Right lobe of liver (tissue), 6 donors: ENCODE data around the gene RBM15. TPM values are rescaled to one million over a fixed set of nuclear protein-coding genes. Genes with fewer than 3 reads are reported as not detected.

Source experiments
- ATAC-seq, 4 donors: fragments of 200-7000 bp; cut with Tn5 transposase; one replicate each; pipeline ENCODE4 v1.9.1; 2020; ENCODE audit warnings: mild to moderate bottlenecking in 4 of 4, moderate library complexity in 4 of 4
- DNase-seq, 3 donors: peaks; one replicate each; pipeline ENCODE4 v3.0.0-alpha.2; 2020
- H3K27ac ChIP-seq, 3 donors: fragments of 200-600 bp; one replicate each; pipeline ENCODE4 v1.8.0; 2022
- H3K27me3 ChIP-seq, 2 donors: fragments of 200-600 bp; one replicate each; pipeline ENCODE4 v1.8.0; 2022
- H3K36me3 ChIP-seq, 4 donors: fragments of 200-600 bp; sonication (generic) in 1 of 4; one replicate each; pipeline versions ENCODE4 v1.5.1 to v1.8.0; 2017 to 2022; ENCODE audit warnings: control low read depth in 1 of 4
- H3K4me1 ChIP-seq, 4 donors: fragments of 200-600 bp; sonication (generic) in 1 of 4; one replicate each; pipeline versions ENCODE4 v1.5.1 to v1.8.0; 2017 to 2022; ENCODE audit warnings: control low read depth in 1 of 4
- H3K4me3 ChIP-seq, 3 donors: fragments of 200-600 bp; one replicate each; pipeline ENCODE4 v1.8.0; 2022
- H3K9me3 ChIP-seq, 4 donors: fragments of 200-600 bp; sonication (generic) in 1 of 4; one replicate each; pipeline versions ENCODE4 v1.5.1 to v1.8.0; 2017 to 2022; ENCODE audit warnings: control low read depth in 1 of 4
- POLR2A ChIP-seq: fragments of 450-650 bp; IDR thresholded peaks from one replicate; pipeline ENCODE4 v1.6.1; 2017; ENCODE audit warnings: antibody characterized with exemption, mild to moderate bottlenecking
- WGBS: methylation state at CpG from one replicate; pipeline ENCODE4 v1.1.6; 2018; ENCODE audit warnings: low coverage, low lambda C conversion rate; ENCODE audit not compliant: insufficient coverage; ENCODE audit errors: missing lambda C conversion rate; 5-methylcytosine and 5-hydroxymethylcytosine counted together
- intact Hi-C, 2 donors: fragments of 100-400 bp; cut with DNase I; formaldehyde crosslinking; loops; one replicate each; pipeline versions ENCODE4 v1.11.2 to v1.14.1; 2022
- total RNA-seq, 6 experiments: library from RNA; depleted of rRNA in 2 of 6; stranded (reverse); fragments of >200 nt in 2 of 6; fragmentation: NEBNext Ultra II Directional in 3 of 6; extraction: Animal tissue kit (Norgen Biotek cat#: 25700) in 3 of 6; gene quantifications; one replicate each; pipeline versions ENCODE4 v1.1.0 to v1.2.4, GENCODE V29; 2016 to 2023
- TF ChIP-seq, protein P1 (sequence below), 4 donors: fragments of 200-600 bp in 3 of 4; fragments of 450-650 bp in 1 of 4; IDR thresholded peaks; one replicate each; pipeline versions ENCODE4 v1.5.1 to v1.8.0; 2016 to 2022; ENCODE audit warnings: antibody characterized with exemption in 4 of 4, mild to moderate bottlenecking in 2 of 4
- donor health status: DM: no; HTN: yes; CAD: no.
- donor health status: DM: no; HTN: no; CAD: no.
- donor health status: DM: no; HTN: no; CAD: no.
- donor health status: DM: no; HTN: yes; CAD: no.
- donor health status: DM: no; HTN: yes; CAD: no.

The RBM15 gene
- total RNA-seq, 6 experiments from 2014 or later = 8.9 to 15.1 (median 12.2) TPM

DNA sequence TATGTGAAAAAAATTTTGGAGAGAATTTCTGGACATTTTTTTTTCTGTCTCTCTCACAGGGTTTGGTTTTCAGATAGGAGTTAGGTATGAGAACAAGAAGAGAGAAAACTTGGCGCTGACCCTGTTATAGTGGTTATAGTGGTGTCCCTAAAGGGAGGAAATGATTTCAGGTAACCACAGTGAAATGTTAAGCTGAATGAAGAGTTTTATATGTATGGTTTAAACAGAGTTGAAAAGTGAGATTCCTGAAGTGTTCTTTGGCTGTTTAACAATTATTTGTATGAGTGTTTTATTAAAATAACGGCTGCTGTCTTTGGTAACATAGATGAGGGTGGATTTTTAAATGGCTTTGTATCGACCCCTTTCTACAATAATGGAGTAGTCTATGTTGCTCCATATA lies 6.3 kb downstream of the RBM15 start:
- Histone ChIP-seq H3K9me3 (no peaks in the 10 kb centered on the region), H3K36me3 (peaks cover 0 to 14% (median 3%) of the 10 kb centered on the region in 4 donors), H3K27me3 (no peaks in the 10 kb centered on the region), H3K4me1 (peaks cover 0 to 70% (median 18%) of the 10 kb centered on the region in 4 donors), H3K4me3 (no peak overlapping the region), H3K27ac (no peak overlapping the region)
- DNase-seq (no peak), ATAC-seq (no peak)
- 90% methylated on average over 3 of the region's 3 CpGs for WGBS
- intact Hi-C loops = loop anchor here in 1 of 2 donors (10.0 kb wide), 1 partner anchor 49 kb away; the partner anchor contains the start of gene SLC16A4
- TF ChIP-seq, protein P1, sequence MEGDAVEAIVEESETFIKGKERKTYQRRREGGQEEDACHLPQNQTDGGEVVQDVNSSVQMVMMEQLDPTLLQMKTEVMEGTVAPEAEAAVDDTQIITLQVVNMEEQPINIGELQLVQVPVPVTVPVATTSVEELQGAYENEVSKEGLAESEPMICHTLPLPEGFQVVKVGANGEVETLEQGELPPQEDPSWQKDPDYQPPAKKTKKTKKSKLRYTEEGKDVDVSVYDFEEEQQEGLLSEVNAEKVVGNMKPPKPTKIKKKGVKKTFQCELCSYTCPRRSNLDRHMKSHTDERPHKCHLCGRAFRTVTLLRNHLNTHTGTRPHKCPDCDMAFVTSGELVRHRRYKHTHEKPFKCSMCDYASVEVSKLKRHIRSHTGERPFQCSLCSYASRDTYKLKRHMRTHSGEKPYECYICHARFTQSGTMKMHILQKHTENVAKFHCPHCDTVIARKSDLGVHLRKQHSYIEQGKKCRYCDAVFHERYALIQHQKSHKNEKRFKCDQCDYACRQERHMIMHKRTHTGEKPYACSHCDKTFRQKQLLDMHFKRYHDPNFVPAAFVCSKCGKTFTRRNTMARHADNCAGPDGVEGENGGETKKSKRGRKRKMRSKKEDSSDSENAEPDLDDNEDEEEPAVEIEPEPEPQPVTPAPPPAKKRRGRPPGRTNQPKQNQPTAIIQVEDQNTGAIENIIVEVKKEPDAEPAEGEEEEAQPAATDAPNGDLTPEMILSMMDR (IDR thresholded peaks at IDR 0.05) = no peak
- no peak for TF ChIP-seq POLR2A

DNA sequence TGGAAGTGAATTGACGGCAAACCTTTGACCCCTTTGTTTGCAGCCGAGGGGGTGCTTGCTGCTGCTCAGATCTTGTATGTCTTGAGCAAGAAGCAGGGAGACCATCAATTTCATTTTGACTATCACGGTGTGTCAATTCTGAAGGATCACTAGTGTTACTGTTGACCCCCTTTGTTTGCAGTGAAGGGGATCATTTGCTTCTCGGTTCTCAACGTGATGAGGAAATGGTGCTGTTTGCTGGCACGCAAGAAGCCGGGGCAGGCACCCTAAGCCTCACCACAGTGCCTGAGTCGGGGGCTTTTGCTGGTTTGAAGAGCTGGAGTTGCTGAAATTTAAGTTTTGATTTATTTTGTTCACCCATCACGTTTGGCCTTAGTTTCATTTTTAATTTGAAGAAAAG lies 7.5 kb downstream of the RBM15 start:
- Histone ChIP-seq H3K4me3 (no peak overlapping the region), H3K27me3 (no peaks in the 10 kb centered on the region), H3K27ac (no peak overlapping the region), H3K4me1 (peaks cover 0 to 58% (median 18%) of the 10 kb centered on the region in 4 donors), H3K36me3 (peaks cover 0 to 8% (median 3%) of the 10 kb centered on the region in 4 donors), H3K9me3 (no peaks in the 10 kb centered on the region)
- TF ChIP-seq POLR2A = no peak
- TF ChIP-seq, protein P1 (IDR thresholded peaks at IDR 0.05) = no peak
- 59% methylated on average over 9 of the region's 9 CpGs for WGBS
- DNase-seq (no peak), ATAC-seq (no peak)
- intact Hi-C loops = loop anchor here in 1 of 2 donors (10.0 kb wide), 1 partner anchor 48 kb away; the partner anchor contains the start of gene SLC16A4

DNA sequence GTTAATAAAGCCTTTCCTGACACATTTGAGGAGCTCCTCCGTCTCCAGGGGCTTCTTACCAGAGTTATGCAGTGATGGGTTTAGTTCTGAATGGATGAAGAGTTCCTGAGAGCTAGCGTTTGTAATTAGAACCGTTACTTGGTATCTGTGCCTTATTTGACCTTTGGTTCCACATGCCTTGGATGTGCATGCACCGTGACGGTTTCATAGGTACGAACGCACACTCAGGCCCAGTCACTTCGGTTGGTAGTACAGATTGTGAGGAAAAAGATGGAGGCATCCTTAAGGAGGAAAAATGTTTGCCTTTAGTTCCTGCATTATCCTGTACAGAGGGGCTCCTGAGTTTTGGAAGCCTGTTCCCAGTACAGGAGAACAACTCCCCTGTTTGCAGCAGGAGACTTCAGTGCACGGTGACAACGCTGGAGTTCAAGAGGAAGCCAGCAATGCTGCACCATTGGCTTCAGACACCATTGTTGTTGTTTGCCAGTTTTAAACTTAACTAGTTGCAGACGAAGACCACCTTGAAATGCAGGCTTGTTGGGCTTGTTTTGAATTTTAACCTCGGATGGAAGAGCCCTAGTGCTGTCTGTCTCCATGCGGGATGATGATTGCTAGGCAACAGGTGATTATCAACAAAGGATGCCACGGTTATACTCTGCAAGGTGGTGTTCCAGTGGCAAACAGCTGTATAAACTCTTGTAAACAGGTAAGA lies 8.2 kb downstream of the RBM15 start:
- DNase-seq = no peak
- H3K36me3 ChIP-seq = peaks cover 0 to 5% (median 2%) of the 10 kb centered on the region in 4 donors
- H3K27me3 ChIP-seq = no peaks in the 10 kb centered on the region
- 72% methylated on average over 11 of the region's 14 CpGs for WGBS
- no peak for ATAC-seq
- intact Hi-C loops = loop anchor here in 1 of 2 donors (10.0 kb wide), 1 partner anchor 47 kb away; the partner anchor contains the start of gene SLC16A4
- H3K4me3 ChIP-seq = no peak overlapping the region
- H3K4me1 ChIP-seq = peaks cover 0 to 51% (median 15%) of the 10 kb centered on the region in 4 donors
- no peaks in the 10 kb centered on the region for H3K9me3 ChIP-seq
- H3K27ac ChIP-seq = no peak overlapping the region
- TF ChIP-seq, protein P1 (IDR thresholded peaks at IDR 0.05) = no peak
- no peak for TF ChIP-seq POLR2A

DNA sequence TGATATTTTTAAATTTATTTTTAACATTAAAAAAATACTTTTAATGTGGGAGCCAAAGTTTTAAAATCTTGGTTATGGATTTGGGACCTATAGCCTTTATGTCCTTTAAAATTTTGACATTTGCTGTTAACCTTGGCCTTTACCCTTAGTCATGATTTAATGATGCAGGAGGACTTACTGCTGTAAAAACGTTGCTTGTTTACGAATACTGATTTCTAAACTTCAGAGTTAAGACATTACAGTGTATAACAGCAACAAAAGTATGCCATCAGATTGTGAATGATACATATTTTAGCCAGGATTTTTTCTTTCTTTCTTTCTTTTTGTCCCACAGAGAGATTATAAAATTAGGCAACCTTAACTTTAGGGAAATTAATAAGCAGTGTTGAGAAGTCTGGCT lies 8.9 kb downstream of the RBM15 start:
- H3K27me3 ChIP-seq = no peaks in the 10 kb centered on the region
- TF ChIP-seq POLR2A = no peak
- TF ChIP-seq, protein P1 (IDR thresholded peaks at IDR 0.05) = no peak
- no peak for DNase-seq
- 32% methylated on average over 2 of the region's 2 CpGs for whole genome bisulfite sequencing
- H3K4me3 ChIP-seq = no peak overlapping the region
- intact Hi-C loops = loop anchor here in 1 of 2 donors (10.0 kb wide), 1 partner anchor 47 kb away; the partner anchor contains the start of gene SLC16A4
- no peak overlapping the region for H3K27ac ChIP-seq
- no peaks in the 10 kb centered on the region for H3K9me3 ChIP-seq
- no peak for ATAC-seq
- H3K4me1 ChIP-seq = peaks cover 0 to 44% (median 11%) of the 10 kb centered on the region in 4 donors
- H3K36me3 ChIP-seq = peaks cover 0 to 4% (median 1%) of the 10 kb centered on the region in 4 donors
